LNCaP clone FGC (cell line): ENCODE data around the gene CLEC2L.

Experiments
- DNase-seq: peaks from one replicate; pipeline ENCODE4 v3.0.0-alpha.2; 2011; ENCODE audit warnings: low read depth
- H3K4me3 ChIP-seq: 2 replicates; pipeline ENCODE4 v1.5.1; 2011; ENCODE audit warnings: mild to moderate bottlenecking, low read depth, low read length, control low read depth
- CTCF ChIP-seq: IDR thresholded peaks from 2 replicates; pipeline ENCODE4 v1.5.1; 2012; ENCODE audit warnings: mild to moderate bottlenecking; ENCODE audit not compliant: control insufficient read depth, insufficient read depth; ENCODE audit errors: extremely low read depth

Gene CLEC2L

GRCh38 chr7:139591550-139592195 lies 68.2 kb downstream of the CLEC2L start:
- H3K4me3 ChIP-seq = no peak overlapping the region
- no peak for TF ChIP-seq CTCF
- DNase-seq = no peak

- no peak for TF ChIP-seq CTCF
- DNase-seq = no peak
Observed at GRCh38 chr7:139592801-139593461, 69.4 kb downstream of the CLEC2L start.

GRCh38 chr7:139594090-139594489 lies 70.6 kb downstream of the CLEC2L start:
- no peak for DNase-seq
- H3K4me3 ChIP-seq = no peak overlapping the region
- TF ChIP-seq CTCF = no peak

More at GRCh38 chr7:139592801-139593461, 69.4 kb downstream of the CLEC2L start:
- no peak overlapping the region for H3K4me3 ChIP-seq
